Thoracic aorta (tissue), 2 donors: ENCODE data around the gene SORBS1. TPM values are rescaled to one million over a fixed set of nuclear protein-coding genes. Genes with fewer than 3 reads are reported as not detected.
A peak's percentile ranks its signal among the peaks of the same experiment; 100 is the strongest.

ENCODE experiments used
- ATAC-seq: fragments of 150-250 bp; one replicate; pipeline ENCODE4 v1.8.0; 2017; ENCODE audit warnings: low read depth; ENCODE audit not compliant: insufficient number of reproducible peaks, low FRiP score
- DNase-seq: peaks from one replicate; pipeline ENCODE4 v3.0.0-alpha.2; 2020; ENCODE audit warnings: low spot score
- H3K27ac ChIP-seq, 2 donors: fragments of 200-600 bp; sonication (generic); 1 replicate in 1 of 2; 2 replicates in 1 of 2; pipeline ENCODE4 v1.5.1; 2016; ENCODE audit warnings: mild to moderate bottlenecking in 2 of 2, moderate library complexity in 2 of 2
- H3K27me3 ChIP-seq: fragments of 200-600 bp; sonication (generic); replicated peaks from 2 replicates; pipeline ENCODE4 v1.6.0; 2016; ENCODE audit warnings: mild to moderate bottlenecking; ENCODE audit not compliant: insufficient read depth
- H3K36me3 ChIP-seq: fragments of 200-600 bp; sonication (generic); one replicate; pipeline ENCODE4 v1.5.1; 2016
- H3K4me1 ChIP-seq, 2 donors: fragments of 200-600 bp; sonication (generic); 1 replicate in 1 of 2; 2 replicates in 1 of 2; pipeline versions ENCODE4 v1.5.1 to v1.6.0; 2016; ENCODE audit warnings: low read depth in 2 of 2, mild to moderate bottlenecking in 1 of 2; ENCODE audit not compliant: control insufficient read depth in 1 of 2
- H3K4me3 ChIP-seq: fragments of 200-600 bp; sonication (generic); 2 replicates; pipeline ENCODE4 v1.5.1; 2016; ENCODE audit warnings: mild to moderate bottlenecking
- H3K9me3 ChIP-seq: fragments of 200-600 bp; sonication (generic); 2 replicates; pipeline ENCODE4 v1.5.1; 2016
- CTCF ChIP-seq: fragments of 200-600 bp; sonication (generic); IDR thresholded peaks from one replicate; pipeline ENCODE4 v1.5.1; 2019; ENCODE audit warnings: antibody characterized with exemption
- total RNA-seq, 2 donors: library from RNA; depleted of rRNA; stranded (reverse); fragments of >200 nt; gene quantifications; one replicate each; pipeline versions ENCODE4 v1.1.0 to v1.2.3, GENCODE V29; 2016

SORBS1 gene
- total RNA-seq, 2 donors from 2014 or later = 1,110 to 1,659 TPM

GRCh38 chr10:95277614-95278013 lies 283.6 kb downstream of the SORBS1 start:
- DNase-seq = no peak
- Histone ChIP-seq H3K36me3 (no peaks in the 10 kb centered on the region), H3K27ac (peak overlapping the region; percentile 62 to 84), H3K9me3 (no peaks in the 10 kb centered on the region), H3K4me3 (no peak overlapping the region), H3K4me1 (peaks cover 58 to 96% of the 10 kb centered on the region in 2 donors), H3K27me3 (no peaks in the 10 kb centered on the region)
- ATAC-seq = no peak
- TF ChIP-seq CTCF = no peak

GRCh38 chr10:95277201-95277570 lies 284.0 kb downstream of the SORBS1 start:
- Histone ChIP-seq H3K4me1 (peaks cover 58 to 94% of the 10 kb centered on the region in 2 donors), H3K4me3 (no peak overlapping the region), H3K27ac (peak overlapping the region; percentile 9 to 84), H3K27me3 (no peaks in the 10 kb centered on the region), H3K36me3 (no peaks in the 10 kb centered on the region), H3K9me3 (no peaks in the 10 kb centered on the region)
- no peak for TF ChIP-seq CTCF
- no peak for DNase-seq
- no peak for ATAC-seq

- no peak overlapping the region for H3K4me3 ChIP-seq
- TF ChIP-seq CTCF = no peak
- H3K27me3 ChIP-seq = no peaks in the 10 kb centered on the region
- H3K27ac ChIP-seq = peak overlapping the region; percentile 84 to 86
- no peaks in the 10 kb centered on the region for H3K9me3 ChIP-seq
- H3K4me1 ChIP-seq = peaks cover 58 to 91% of the 10 kb centered on the region in 2 donors
- no peak for ATAC-seq
- H3K36me3 ChIP-seq = no peaks in the 10 kb centered on the region
- DNase-seq = no peak
Measured at GRCh38 chr10:95276367-95277200, 284.6 kb downstream of the SORBS1 start.

GRCh38 chr10:95275726-95276366 lies 285.3 kb downstream of the SORBS1 start:
- H3K4me3 ChIP-seq = peak overlapping the region; percentile 21
- TF ChIP-seq CTCF = no peak
- peaks cover 3% of the 10 kb centered on the region for H3K36me3 ChIP-seq
- no peaks in the 10 kb centered on the region for H3K27me3 ChIP-seq
- no peak for ATAC-seq
- peak overlapping the region; percentile 84 to 86 for H3K27ac ChIP-seq
- H3K9me3 ChIP-seq = no peaks in the 10 kb centered on the region
- peaks cover 58 to 89% of the 10 kb centered on the region in 2 donors for H3K4me1 ChIP-seq
- no peak for DNase-seq
